Choroid plexus epithelial cell (primary cell): Measurements from ENCODE around the gene MYH16.
A peak's percentile ranks its signal among the peaks of the same experiment; 100 is the strongest.
"Not testable (repeated sequence)": the region's sequence is repeated elsewhere in the genome, so short reads cannot be mapped to it uniquely, and the experiment has no call there.

Source experiments
- DNase-seq: peaks from one replicate; pipeline ENCODE4 v3.0.0-alpha.2; 2010; ENCODE audit warnings: low read depth
- H3K4me3 ChIP-seq: 2 replicates; pipeline ENCODE4 v1.5.1; 2011; ENCODE audit warnings: low read depth, mild to moderate bottlenecking, control low read depth, low read length, moderate library complexity
- TF ChIP-seq, protein P1 (sequence below): conservative IDR thresholded peaks from 2 replicates; pipeline ENCODE4 v1.5.1; 2011; ENCODE audit warnings: low read depth, mild to moderate bottlenecking, control low read depth, inconsistent platforms, low read length, moderate library complexity

The MYH16 gene

DNA sequence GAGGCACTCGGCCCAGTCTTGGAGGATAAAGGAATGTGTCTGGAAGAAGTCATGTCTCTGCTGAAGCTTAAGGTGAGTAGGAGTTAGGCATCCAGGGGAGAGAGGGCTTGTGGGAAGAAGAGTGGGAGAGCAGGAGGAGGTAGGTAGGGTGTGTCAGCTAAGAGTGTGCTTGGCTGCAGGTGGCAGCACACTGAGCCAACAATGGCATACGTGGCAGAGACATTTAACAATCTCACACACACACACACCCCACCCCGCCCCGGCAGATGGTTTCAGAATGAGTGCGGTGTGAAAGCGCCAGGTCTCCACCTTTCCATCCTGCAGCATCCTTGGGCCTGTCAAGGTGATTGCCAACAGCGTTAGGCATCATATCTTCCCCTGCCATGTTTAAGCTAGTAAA, 41.9 kb downstream of the MYH16 start:
- no peak overlapping the region for H3K4me3 ChIP-seq
- DNase-seq, result no peak
- TF ChIP-seq, protein P1, sequence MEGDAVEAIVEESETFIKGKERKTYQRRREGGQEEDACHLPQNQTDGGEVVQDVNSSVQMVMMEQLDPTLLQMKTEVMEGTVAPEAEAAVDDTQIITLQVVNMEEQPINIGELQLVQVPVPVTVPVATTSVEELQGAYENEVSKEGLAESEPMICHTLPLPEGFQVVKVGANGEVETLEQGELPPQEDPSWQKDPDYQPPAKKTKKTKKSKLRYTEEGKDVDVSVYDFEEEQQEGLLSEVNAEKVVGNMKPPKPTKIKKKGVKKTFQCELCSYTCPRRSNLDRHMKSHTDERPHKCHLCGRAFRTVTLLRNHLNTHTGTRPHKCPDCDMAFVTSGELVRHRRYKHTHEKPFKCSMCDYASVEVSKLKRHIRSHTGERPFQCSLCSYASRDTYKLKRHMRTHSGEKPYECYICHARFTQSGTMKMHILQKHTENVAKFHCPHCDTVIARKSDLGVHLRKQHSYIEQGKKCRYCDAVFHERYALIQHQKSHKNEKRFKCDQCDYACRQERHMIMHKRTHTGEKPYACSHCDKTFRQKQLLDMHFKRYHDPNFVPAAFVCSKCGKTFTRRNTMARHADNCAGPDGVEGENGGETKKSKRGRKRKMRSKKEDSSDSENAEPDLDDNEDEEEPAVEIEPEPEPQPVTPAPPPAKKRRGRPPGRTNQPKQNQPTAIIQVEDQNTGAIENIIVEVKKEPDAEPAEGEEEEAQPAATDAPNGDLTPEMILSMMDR, result no peak

DNA sequence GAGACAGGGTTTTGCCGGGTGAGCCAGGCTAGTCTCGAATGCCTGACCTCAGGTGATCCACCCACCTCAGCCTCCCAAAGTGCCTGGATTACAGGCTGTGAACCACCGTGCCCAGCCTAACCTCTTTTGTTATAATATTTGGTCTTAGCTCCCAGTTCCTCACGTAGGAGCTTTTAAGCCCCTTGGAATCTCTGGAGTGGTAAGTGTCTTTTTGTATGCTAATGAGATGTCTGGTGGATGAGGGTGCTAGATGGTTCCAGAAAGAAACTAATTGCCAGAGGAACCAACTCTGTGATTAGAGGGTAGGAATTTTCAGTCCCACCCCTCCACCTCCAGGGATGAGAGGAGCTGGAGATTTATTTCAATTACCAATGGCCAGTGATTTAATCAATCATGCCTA, 47.7 kb downstream of the MYH16 start:
- no peak overlapping the region for H3K4me3 ChIP-seq
- TF ChIP-seq, protein P1, result no peak
- no peak for DNase-seq

DNA sequence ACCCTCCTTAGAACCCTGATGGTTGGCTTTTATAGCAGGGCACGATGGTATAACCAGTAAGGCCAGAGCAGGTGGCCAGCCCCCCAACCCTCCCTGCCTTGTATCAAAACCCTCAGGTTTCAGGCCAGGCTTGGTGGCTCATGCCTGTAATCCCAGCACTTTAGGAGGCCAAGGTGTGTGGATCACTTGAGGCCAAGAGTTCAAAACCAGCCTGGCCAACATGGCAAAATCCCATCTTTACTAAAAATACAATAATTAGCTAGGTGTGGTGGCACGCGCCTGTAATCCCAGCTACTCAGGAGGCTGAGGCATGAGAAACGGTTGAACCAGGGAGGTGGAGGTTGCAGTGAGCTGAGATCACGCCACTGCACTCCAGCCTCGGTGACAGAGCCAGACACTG, 50.0 kb downstream of the MYH16 start:
- not testable (repeated sequence) for DNase-seq, H3K4me3 ChIP-seq

DNA sequence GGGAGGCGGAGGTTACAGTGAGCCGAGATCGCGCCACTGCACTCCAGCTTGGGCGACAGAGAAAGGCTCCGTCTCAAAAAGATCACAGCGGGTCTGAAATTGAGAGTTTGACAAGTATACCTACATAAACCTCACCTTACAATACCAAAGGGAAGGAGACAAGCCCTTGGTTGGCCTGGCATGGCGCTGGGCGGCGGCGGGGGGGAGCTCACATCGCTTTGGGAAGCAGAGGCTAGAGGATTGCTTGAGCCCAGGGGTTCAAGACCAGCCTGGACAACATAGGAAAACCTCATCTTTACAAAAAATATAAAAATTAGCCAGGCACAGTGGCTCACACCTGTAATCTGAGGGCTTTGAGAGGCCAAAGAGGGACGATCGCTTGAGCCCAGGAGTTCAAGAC, 51.9 kb downstream of the MYH16 start:
- H3K4me3 ChIP-seq, result no peak overlapping the region
- DNase-seq, result no peak
- TF ChIP-seq, protein P1, result no peak

DNA sequence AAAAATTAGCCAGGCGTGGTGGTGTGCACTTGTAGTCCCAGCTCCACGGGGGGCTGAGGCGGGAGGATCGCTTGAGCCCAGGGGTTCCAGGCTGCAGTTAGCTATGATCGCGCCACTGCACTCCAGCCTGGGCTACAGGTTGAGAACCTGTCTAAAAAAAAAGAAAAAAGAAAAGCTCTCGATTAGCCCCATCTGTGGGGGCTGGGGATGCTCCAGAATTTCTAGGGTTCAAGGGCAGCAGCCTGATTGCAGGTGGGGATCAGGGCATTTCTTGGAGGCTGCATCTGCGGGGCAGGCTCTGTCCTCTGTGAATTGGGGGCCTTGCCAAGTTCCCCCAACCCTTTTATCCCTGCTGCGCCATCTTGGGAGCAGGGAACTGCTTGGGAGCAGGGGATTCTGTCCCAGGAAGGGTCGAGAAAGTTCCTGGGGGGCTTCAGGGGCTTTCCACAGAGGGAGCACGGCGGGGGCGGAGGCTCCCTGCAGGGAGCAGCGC, 52.4 kb downstream of the MYH16 start:
- TF ChIP-seq, protein P1, result no peak
- H3K4me3 ChIP-seq, result peak overlapping the region; percentile 77
- DNase-seq, result no peak

DNA sequence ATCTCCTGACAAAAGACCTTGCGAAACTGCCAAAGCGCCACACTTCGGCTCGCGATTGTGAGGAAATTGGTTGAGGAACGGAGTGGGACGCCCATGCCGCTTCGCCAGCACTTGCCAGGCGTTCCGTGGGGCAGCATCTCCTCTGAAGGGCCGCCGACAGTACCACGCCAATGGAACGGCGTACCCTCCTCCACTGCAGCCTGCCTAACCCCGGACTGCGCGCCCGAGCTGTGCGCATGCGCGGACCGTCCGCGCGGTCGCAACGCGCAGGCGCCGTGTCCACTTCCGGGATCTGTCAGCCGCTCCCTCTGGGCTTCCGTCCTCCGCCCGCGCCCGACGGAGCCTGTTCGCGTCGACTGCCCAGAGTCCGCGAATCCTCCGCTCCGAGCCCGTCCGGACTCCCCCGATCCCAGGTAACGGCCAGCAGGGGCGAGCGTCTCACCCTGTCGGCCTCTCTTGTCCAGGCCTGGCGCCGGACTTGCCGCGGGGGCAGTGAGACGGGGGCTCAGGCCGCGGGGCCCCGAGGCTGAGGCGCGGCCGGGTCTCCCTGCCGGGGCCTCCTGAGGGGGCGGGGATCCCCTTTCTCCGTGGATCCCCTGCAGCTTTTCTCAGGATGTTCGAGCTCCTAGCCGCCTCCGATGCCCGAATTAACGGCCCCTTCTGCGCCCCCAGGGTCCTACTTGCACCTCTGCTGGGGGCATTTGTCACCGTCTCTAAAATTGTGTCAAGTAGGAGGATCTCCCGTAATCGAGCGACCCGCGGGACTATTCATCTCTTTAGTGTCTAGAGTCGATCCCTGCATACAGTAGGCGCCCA, 53.2 kb downstream of the MYH16 start, which contains the start of gene ARPC1A:
ARPC1A (plus strand) TSS at position 307 of the 816 bp plus-strand sequence. CDS start 7,456 bp downstream, outside the sequence.
- TF ChIP-seq, protein P1, result peak; percentile 47
- peak within 1 kb of the TSS; percentile 77 for H3K4me3 ChIP-seq
- DNase-seq, result peak; percentile 97

DNA sequence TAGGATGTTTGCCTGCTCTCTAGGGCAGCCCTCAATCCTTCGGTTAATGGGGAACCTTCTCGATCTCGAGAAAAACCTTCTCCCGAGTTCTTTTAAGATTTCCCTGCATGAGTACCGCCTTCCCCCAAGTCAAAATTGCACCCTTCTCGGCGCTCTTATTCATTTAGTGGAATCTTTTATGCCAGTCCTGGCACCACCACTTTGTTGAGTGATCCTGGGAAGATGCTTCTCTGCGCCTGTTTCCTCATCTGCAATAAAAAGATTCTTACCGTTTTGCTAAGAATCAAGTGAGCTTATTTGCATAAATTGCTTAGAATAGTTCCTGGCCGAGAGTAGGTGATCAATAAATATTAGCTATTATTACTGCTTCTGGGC, 53.8 kb downstream of the MYH16 start:
- H3K4me3 ChIP-seq, result peak overlapping the region; percentile 77
- DNase-seq, result no peak
- TF ChIP-seq, protein P1, result no peak

DNA sequence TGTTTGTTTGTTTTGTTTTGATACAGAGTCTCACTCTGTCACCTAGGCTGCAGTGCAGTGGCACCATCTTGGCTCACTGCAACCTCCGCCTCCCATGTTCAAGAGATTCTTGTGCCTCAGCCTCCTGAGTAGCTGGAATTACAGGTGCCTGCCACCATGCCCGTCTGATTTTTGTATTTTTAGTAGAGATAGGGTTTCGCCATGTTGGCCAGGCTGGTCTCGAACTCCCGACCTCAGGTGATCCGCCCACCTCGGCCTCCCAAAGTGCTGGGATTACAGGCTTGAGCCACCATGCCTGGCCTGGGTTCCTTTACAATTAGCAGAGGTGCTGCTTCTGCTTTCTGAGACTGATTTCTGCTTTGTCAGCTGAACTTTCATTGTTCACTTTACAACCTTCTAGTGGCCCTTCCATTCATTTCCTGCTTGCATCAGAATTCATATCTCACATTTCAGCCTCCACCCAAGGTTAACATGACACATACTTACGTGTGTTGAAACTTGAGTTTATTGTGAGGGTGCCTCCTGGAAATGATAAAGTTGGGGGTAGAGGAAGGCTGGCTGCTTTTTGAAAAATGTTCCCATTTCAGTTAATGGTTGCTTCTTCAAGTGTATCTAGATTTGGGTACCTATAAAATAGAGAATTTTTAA, 57.8 kb downstream of the MYH16 start:
- DNase-seq, result peak; percentile 90
- H3K4me3 ChIP-seq, result not testable (repeated sequence)
